Measurements from ENCODE around the gene USP6. TPM values are rescaled to one million over a fixed set of nuclear protein-coding genes. Genes with fewer than 3 reads are reported as not detected.
A peak's percentile ranks its signal among the peaks of the same experiment; 100 is the strongest.
"Not testable (repeated sequence)": the region's sequence is repeated elsewhere in the genome, so short reads cannot be mapped to it uniquely, and the experiment has no call there.

Gene USP6
- total RNA-seq, 2 donors from 2014 or later = not detected

- intact Hi-C loops (cut with DNase I) = no loop called here
- ATAC-seq (no peak), DNase-seq (no peak)
- Histone ChIP-seq H3K36me3 (replicated peaks in 1 of 2; ENCODE audit: insufficient read depth in 1 of 2, low read depth in 2 of 2) (peaks cover 0 to 1% of the 10 kb centered on the region in 2 donors), H3K4me1 (no peaks in the 10 kb centered on the region), H3K9me3 (no peaks in the 10 kb centered on the region), H3K4me3 (no peak overlapping the region), H3K27me3 (no peaks in the 10 kb centered on the region), H3K27ac (no peak overlapping the region)
- TF ChIP-seq CTCF (IDR thresholded peaks at IDR 0.05) = no peak
- no peak for TF ChIP-seq POLR2A (IDR thresholded peaks at IDR 0.05)
- 78 to 88% methylated on average over 4 to 5 of the region's 5 CpGs for WGBS, 2 donors
These were observed 94.3 kb downstream of the USP6 start for GRCh38 chr17:5210091-5210490.

GRCh38 chr17:5210614-5211252, 94.9 kb downstream of the USP6 start:
- WGBS, 2 donors = 89 to 98% methylated on average over 8 of the region's 8 CpGs
- intact Hi-C loops (cut with DNase I) = no loop called here
- no peak for DNase-seq
- Histone ChIP-seq H3K4me3 (no peak overlapping the region), H3K36me3 (replicated peaks in 1 of 2; ENCODE audit: insufficient read depth in 1 of 2, low read depth in 2 of 2) (peaks cover 0 to 2% of the 10 kb centered on the region in 2 donors), H3K9me3 (no peaks in the 10 kb centered on the region), H3K27ac (peak overlapping the region in 1 of 4 donors; percentile 35), H3K27me3 (no peaks in the 10 kb centered on the region), H3K4me1 (no peaks in the 10 kb centered on the region)
- TF ChIP-seq CTCF (IDR thresholded peaks at IDR 0.05) (no peak), POLR2A (IDR thresholded peaks at IDR 0.05) (no peak)
- ATAC-seq = no peak

GRCh38 chr17:5211458-5211857, 95.6 kb downstream of the USP6 start:
- Histone ChIP-seq H3K27ac (peak overlapping the region in 1 of 4 donors; percentile 35), H3K4me3 (no peak overlapping the region), H3K27me3 (no peaks in the 10 kb centered on the region), H3K9me3 (no peaks in the 10 kb centered on the region), H3K4me1 (no peaks in the 10 kb centered on the region), H3K36me3 (replicated peaks in 1 of 2; ENCODE audit: insufficient read depth in 1 of 2, low read depth in 2 of 2) (peaks cover 0 to 2% of the 10 kb centered on the region in 2 donors)
- intact Hi-C loops (cut with DNase I) = no loop called here
- no peak for ATAC-seq
- DNase-seq = no peak
- TF ChIP-seq CTCF (IDR thresholded peaks at IDR 0.05) (no peak), POLR2A (IDR thresholded peaks at IDR 0.05) (no peak)
- 88 to 93% methylated on average over 7 of the region's 7 CpGs for WGBS, 2 donors

- H3K27ac ChIP-seq; H3K9me3 ChIP-seq; intact Hi-C loops (cut with DNase I); DNase-seq; H3K4me1 ChIP-seq; ATAC-seq; H3K4me3 ChIP-seq; H3K27me3 ChIP-seq; H3K36me3 ChIP-seq (replicated peaks in 1 of 2; ENCODE audit: insufficient read depth in 1 of 2, low read depth in 2 of 2): not testable (repeated sequence)
- WGBS, 2 donors = 96 to 98% methylated on average over 4 to 5 of the region's 5 CpGs
These were observed 101.7 kb downstream of the USP6 start for GRCh38 chr17:5217562-5217961.

GRCh38 chr17:5219536-5219935, 103.7 kb downstream of the USP6 start:
- DNase-seq (no peak), ATAC-seq (no peak)
- Histone ChIP-seq H3K4me3 (no peak overlapping the region), H3K36me3 (replicated peaks in 1 of 2; ENCODE audit: insufficient read depth in 1 of 2, low read depth in 2 of 2) (peaks cover 0 to 4% of the 10 kb centered on the region in 2 donors), H3K27ac (no peak overlapping the region), H3K9me3 (no peaks in the 10 kb centered on the region), H3K27me3 (no peaks in the 10 kb centered on the region), H3K4me1 (no peaks in the 10 kb centered on the region)
- WGBS, 2 donors = 91 to 97% methylated on average over 6 of the region's 6 CpGs
- intact Hi-C loops (cut with DNase I) = no loop called here
- no peak for TF ChIP-seq POLR2A (IDR thresholded peaks at IDR 0.05)
- TF ChIP-seq CTCF (IDR thresholded peaks at IDR 0.05) = no peak

Measured in body of pancreas (tissue), 4 donors.